GM06990 (cell line): ENCODE measurements around the gene TTC8.
"Not testable (repeated sequence)": the region's sequence is repeated elsewhere in the genome, so short reads cannot be mapped to it uniquely, and the experiment has no call there.

Experiments
- DNase-seq: peaks from one replicate; pipeline ENCODE4 v3.0.0-alpha.2; 2011; ENCODE audit not compliant: insufficient read length; ENCODE audit errors: extremely low read depth
- H3K27me3 ChIP-seq: replicated peaks from 2 replicates; pipeline ENCODE4 v1.6.0; 2011; ENCODE audit warnings: low read length; ENCODE audit not compliant: control insufficient read depth, insufficient read depth
- H3K36me3 ChIP-seq: 2 replicates; pipeline ENCODE4 v1.5.1; 2011; ENCODE audit warnings: low read length; ENCODE audit not compliant: control insufficient read depth, insufficient read depth
- H3K4me3 ChIP-seq: replicated peaks from 2 replicates; pipeline ENCODE4 v1.5.1; 2011; ENCODE audit warnings: low read depth, mild to moderate bottlenecking, control low read depth, low read length
- CTCF ChIP-seq: IDR thresholded peaks from 2 replicates; pipeline ENCODE4 v1.5.1; 2011; ENCODE audit warnings: low read length, control low read depth, mild to moderate bottlenecking, inconsistent platforms; ENCODE audit not compliant: insufficient read depth, poor library complexity, severe bottlenecking

Gene TTC8

GRCh38 chr14:88818018-88818417 is 6.4 kb upstream of the TTC8 start:
- DNase-seq: no peak
- H3K4me3 ChIP-seq: no peak overlapping the region
- H3K36me3 ChIP-seq: no peaks in the 10 kb centered on the region
- TF ChIP-seq CTCF: no peak
- no peaks in the 10 kb centered on the region; the same call in 1 of the 2 replicates for H3K27me3 ChIP-seq

GRCh38 chr14:88819674-88820073 is 4.8 kb upstream of the TTC8 start:
- not testable (repeated sequence) for H3K36me3 ChIP-seq, H3K27me3 ChIP-seq, DNase-seq, H3K4me3 ChIP-seq

- TF ChIP-seq CTCF: no peak
- DNase-seq: no peak
Observed at GRCh38 chr14:88821378-88821777, 3.1 kb upstream of the TTC8 start.

GRCh38 chr14:88821888-88822287 is 2.6 kb upstream of the TTC8 start:
- no peaks in the 10 kb centered on the region for H3K36me3 ChIP-seq
- DNase-seq: no peak
- TF ChIP-seq CTCF: no peak
- no peaks in the 10 kb centered on the region; the same call in 1 of the 2 replicates for H3K27me3 ChIP-seq
- no peak overlapping the region for H3K4me3 ChIP-seq

More at GRCh38 chr14:88821378-88821777, 3.1 kb upstream of the TTC8 start:
- no peaks in the 10 kb centered on the region; the same call in 1 of the 2 replicates for H3K27me3 ChIP-seq
- H3K36me3 ChIP-seq: no peaks in the 10 kb centered on the region
- no peak overlapping the region for H3K4me3 ChIP-seq

GRCh38 chr14:88823968-88824313 is 510 bp upstream of the TTC8 start:
- no peak for DNase-seq
- no peak for TF ChIP-seq CTCF
- H3K4me3 ChIP-seq: peak overlapping the region; percentile 79

GRCh38 chr14:88825078-88825458 is 617 bp downstream of the TTC8 start:
- no peak for TF ChIP-seq CTCF
- Histone ChIP-seq H3K27me3 (no peaks in the 10 kb centered on the region; the same call in 1 of the 2 replicates), H3K36me3 (no peaks in the 10 kb centered on the region), H3K4me3 (peak overlapping the region; percentile 79)
- no peak for DNase-seq

More at GRCh38 chr14:88823968-88824313, 510 bp upstream of the TTC8 start:
- Histone ChIP-seq H3K36me3 (no peaks in the 10 kb centered on the region), H3K27me3 (no peaks in the 10 kb centered on the region; the same call in 1 of the 2 replicates)
